ENCODE results near the gene HMX2.

- no peak for TF ChIP-seq POLR2A (IDR thresholded peaks at IDR 0.05; ENCODE audit: low read depth, low read length)
- TF ChIP-seq POLR2AphosphoS5 (IDR thresholded peaks at IDR 0.05; ENCODE audit: low read depth, low read length) = no peak
- no peak for TF ChIP-seq SPI1 (IDR thresholded peaks at IDR 0.05; ENCODE audit: low read depth, low read length)
- TF ChIP-seq PAX5 (IDR thresholded peaks at IDR 0.05; ENCODE audit: insufficient read depth, low read length, severe bottlenecking) = no peak
Observed at GRCh38 chr10:123153486-123154091, 5.7 kb downstream of the HMX2 start.
